ENCODE data around the gene LDLRAP1.

DNA sequence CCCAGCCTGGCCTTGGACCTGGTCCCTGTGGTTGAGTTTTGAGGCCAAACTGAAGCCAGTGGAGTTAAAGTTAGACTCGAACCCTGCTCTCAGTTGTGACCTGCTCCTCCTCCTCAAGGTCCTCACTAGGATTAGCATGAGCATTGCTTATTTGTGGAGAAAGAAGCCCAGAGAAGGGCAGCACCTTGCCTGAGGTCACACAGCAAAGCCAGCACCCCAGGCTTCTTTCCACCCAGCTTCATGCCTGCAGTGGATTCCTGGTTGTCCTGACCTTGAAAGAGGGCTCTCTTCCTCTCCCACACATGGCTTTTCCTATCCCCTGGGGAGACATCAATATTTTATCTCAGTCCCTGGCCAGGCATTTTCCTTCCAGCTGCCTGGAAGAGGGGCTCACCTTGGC lies 2.8 kb downstream of the LDLRAP1 start:
- TF ChIP-seq ZNF274 (IDR thresholded peaks at IDR 0.05; ENCODE audit: low read depth, low read length), result no peak
- no peak for TF ChIP-seq YY1 (IDR thresholded peaks at IDR 0.05; ENCODE audit: insufficient read depth, insufficient read length)

All from NT2/D1 (cell line).